WTC11 (cell line): ENCODE results near the gene TCF7L2. TPM values are rescaled to one million over a fixed set of nuclear protein-coding genes. Genes with fewer than 3 reads are reported as not detected.

Source experiments
- ATAC-seq: fragments of 200-7000 bp; cut with Tn5 transposase; 2 replicates; pipeline ENCODE4 v1.10.0; 2021; ENCODE audit warnings: mild to moderate bottlenecking, moderate library complexity
- CTCF ChIA-PET: fragments of 300-600 bp; sonication (Branson Sonifier 250); formaldehyde crosslinking; loops from one replicate; lab custom pipeline; 2021; ENCODE audit warnings: antibody characterized with exemption; lab: Charles Lee
- POLR2A ChIA-PET: fragments of 350-600 bp; sonication (Branson Sonifier 250); formaldehyde crosslinking; loops from one replicate; lab custom pipeline; 2021; ENCODE audit warnings: antibody characterized with exemption; lab: Charles Lee
- DNase-seq: peaks from one replicate; pipeline ENCODE4 v3.0.0; 2021; ENCODE audit warnings: low spot score
- H3K27ac Mint-ChIP-seq: 2 replicates; pipeline ENCODE4 v1.8.0; 2021; ENCODE audit warnings: mixed read lengths
- H3K27me3 Mint-ChIP-seq: 2 replicates; pipeline ENCODE4 v1.8.0; 2021; ENCODE audit warnings: low read depth, mild to moderate bottlenecking, moderate library complexity, mixed read lengths
- H3K36me3 Mint-ChIP-seq: 2 replicates; pipeline ENCODE4 v1.8.0; 2021; ENCODE audit warnings: mixed read lengths
- H3K4me1 Mint-ChIP-seq: 2 replicates; pipeline ENCODE4 v1.8.0; 2022; ENCODE audit warnings: mixed read lengths
- H3K4me3 Mint-ChIP-seq: 2 replicates; pipeline ENCODE4 v1.8.0; 2021; ENCODE audit warnings: mild to moderate bottlenecking, moderate library complexity, mixed read lengths
- H3K9me3 Mint-ChIP-seq: 2 replicates; pipeline ENCODE4 v1.8.0; 2021; ENCODE audit warnings: mixed read lengths
- ATF1 ChIP-seq: sonication (generic); formaldehyde crosslinking; IDR thresholded peaks from 2 replicates; pipeline ENCODE4 v1.8.1; 2023; ENCODE audit warnings: mild to moderate bottlenecking, moderate library complexity, missing genetic modification reagents
- ERG ChIP-seq: fragments of 250-450 bp; sonication (Bioruptor Pico); IDR thresholded peaks from 2 replicates; pipeline ENCODE4 v1.8.0; 2021; ENCODE audit warnings: mild to moderate bottlenecking
- ESRRA ChIP-seq: sonication (generic); formaldehyde crosslinking; IDR thresholded peaks from 2 replicates; pipeline ENCODE4 v1.8.1; 2022; ENCODE audit warnings: mild to moderate bottlenecking, missing genetic modification reagents, borderline replicate concordance
- FOXP4 ChIP-seq: sonication (generic); formaldehyde crosslinking; IDR thresholded peaks from 2 replicates; pipeline ENCODE4 v1.8.0; 2022; ENCODE audit warnings: mild to moderate bottlenecking, missing genetic modification reagents
- KAT7 ChIP-seq: sonication (generic); formaldehyde crosslinking; IDR thresholded peaks from 2 replicates; pipeline ENCODE4 v1.8.1; 2023; ENCODE audit warnings: missing genetic modification reagents, mild to moderate bottlenecking, borderline replicate concordance
- MLX ChIP-seq: sonication (generic); formaldehyde crosslinking; IDR thresholded peaks from 2 replicates; pipeline ENCODE4 v1.8.1; 2023; ENCODE audit warnings: mild to moderate bottlenecking, missing genetic modification reagents, moderate library complexity
- OVOL2 ChIP-seq: fragments of 250-450 bp; sonication (Bioruptor Pico); IDR thresholded peaks from 2 replicates; pipeline ENCODE4 v1.9.0; 2021; ENCODE audit warnings: mild to moderate bottlenecking, borderline replicate concordance
- SOX15 ChIP-seq: fragments of 250-450 bp; sonication (Bioruptor Pico); IDR thresholded peaks from 2 replicates; pipeline ENCODE4 v1.9.0; 2021; ENCODE audit warnings: mild to moderate bottlenecking
- ZNF396 ChIP-seq: fragments of 250-450 bp; sonication (Bioruptor Pico); IDR thresholded peaks from 2 replicates; pipeline ENCODE4 v1.8.0; 2021; ENCODE audit warnings: mild to moderate bottlenecking, moderate library complexity, borderline replicate concordance
- total RNA-seq: library from RNA; stranded (reverse); gene quantifications from 3 replicates; pipeline ENCODE4 v1.2.3, GENCODE V29; 2021
- TF ChIP-seq, protein P1 (sequence below): sonication (generic); formaldehyde crosslinking; IDR thresholded peaks from 2 replicates; pipeline ENCODE4 v1.8.1; 2022; ENCODE audit warnings: missing genetic modification reagents, borderline replicate concordance
- TF ChIP-seq, protein P2 (sequence below): sonication (generic); formaldehyde crosslinking; IDR thresholded peaks from 2 replicates; pipeline ENCODE4 v1.8.1; 2023; ENCODE audit warnings: mild to moderate bottlenecking, moderate library complexity, missing genetic modification reagents

TCF7L2 gene
- total RNA-seq, 1 experiment from 2014 or later = 44.5 TPM

DNA sequence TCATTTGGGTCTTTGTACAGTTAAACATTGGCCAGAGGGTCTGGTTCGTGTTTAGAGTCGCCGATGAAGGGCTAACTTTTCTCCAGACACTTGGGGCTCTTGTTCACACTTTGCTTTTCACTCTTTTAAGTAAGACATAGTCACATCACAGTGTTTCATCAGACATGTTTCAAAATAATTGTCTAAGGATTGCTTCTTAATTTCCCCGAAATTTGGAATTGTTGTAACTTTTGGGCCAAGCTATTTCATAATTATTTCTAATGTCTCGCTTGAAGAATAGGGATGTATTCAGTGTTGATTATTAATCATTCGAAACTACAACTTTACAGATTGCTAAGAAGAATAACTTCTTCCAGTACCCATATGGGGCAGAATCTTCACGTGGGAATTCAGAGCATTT, 92.8 kb downstream of the TCF7L2 start (continued):
- TF ChIP-seq SOX15 (CRISPR knock-in tag) = no peak

GRCh38 chr10:113044016-113044755, 94.1 kb downstream of the TCF7L2 start:
- Mint-ChIP-seq H3K27ac (peak overlapping the region; percentile 85), H3K4me1 (peaks cover 70% of the 10 kb centered on the region), H3K9me3 (no peaks in the 10 kb centered on the region), H3K27me3 (no peaks in the 10 kb centered on the region), H3K4me3 (no peak overlapping the region), H3K36me3 (peaks cover 24% of the 10 kb centered on the region)
- TF ChIP-seq ATF1 (CRISPR knock-in tag) = no peak
- TF ChIP-seq, protein P1, sequence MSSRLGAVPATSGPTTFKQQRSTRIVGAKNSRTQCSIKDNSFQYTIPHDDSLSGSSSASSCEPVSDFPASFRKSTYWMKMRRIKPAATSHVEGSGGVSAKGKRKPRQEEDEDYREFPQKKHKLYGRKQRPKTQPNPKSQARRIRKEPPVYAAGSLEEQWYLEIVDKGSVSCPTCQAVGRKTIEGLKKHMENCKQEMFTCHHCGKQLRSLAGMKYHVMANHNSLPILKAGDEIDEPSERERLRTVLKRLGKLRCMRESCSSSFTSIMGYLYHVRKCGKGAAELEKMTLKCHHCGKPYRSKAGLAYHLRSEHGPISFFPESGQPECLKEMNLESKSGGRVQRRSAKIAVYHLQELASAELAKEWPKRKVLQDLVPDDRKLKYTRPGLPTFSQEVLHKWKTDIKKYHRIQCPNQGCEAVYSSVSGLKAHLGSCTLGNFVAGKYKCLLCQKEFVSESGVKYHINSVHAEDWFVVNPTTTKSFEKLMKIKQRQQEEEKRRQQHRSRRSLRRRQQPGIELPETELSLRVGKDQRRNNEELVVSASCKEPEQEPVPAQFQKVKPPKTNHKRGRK (CRISPR knock-in tag) = no peak
- TF ChIP-seq, protein P2, sequence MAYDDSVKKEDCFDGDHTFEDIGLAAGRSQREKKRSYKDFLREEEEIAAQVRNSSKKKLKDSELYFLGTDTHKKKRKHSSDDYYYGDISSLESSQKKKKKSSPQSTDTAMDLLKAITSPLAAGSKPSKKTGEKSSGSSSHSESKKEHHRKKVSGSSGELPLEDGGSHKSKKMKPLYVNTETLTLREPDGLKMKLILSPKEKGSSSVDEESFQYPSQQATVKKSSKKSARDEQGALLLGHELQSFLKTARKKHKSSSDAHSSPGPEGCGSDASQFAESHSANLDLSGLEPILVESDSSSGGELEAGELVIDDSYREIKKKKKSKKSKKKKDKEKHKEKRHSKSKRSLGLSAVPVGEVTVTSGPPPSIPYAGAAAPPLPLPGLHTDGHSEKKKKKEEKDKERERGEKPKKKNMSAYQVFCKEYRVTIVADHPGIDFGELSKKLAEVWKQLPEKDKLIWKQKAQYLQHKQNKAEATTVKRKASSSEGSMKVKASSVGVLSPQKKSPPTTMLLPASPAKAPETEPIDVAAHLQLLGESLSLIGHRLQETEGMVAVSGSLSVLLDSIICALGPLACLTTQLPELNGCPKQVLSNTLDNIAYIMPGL = no peak
- no peak for TF ChIP-seq KAT7 (CRISPR knock-in tag)
- ATAC-seq (no peak), DNase-seq (no peak)
- ChIA-PET POLR2A (interaction anchor here (0.7 kb wide), 1 partner anchor 59 kb away, joined by 3 read pairs; no protein-coding TSS in a partner anchor), CTCF (interaction anchor here (0.6 kb wide), 1 partner anchor 55 kb away, joined by 3 read pairs; no protein-coding TSS in a partner anchor)

DNA sequence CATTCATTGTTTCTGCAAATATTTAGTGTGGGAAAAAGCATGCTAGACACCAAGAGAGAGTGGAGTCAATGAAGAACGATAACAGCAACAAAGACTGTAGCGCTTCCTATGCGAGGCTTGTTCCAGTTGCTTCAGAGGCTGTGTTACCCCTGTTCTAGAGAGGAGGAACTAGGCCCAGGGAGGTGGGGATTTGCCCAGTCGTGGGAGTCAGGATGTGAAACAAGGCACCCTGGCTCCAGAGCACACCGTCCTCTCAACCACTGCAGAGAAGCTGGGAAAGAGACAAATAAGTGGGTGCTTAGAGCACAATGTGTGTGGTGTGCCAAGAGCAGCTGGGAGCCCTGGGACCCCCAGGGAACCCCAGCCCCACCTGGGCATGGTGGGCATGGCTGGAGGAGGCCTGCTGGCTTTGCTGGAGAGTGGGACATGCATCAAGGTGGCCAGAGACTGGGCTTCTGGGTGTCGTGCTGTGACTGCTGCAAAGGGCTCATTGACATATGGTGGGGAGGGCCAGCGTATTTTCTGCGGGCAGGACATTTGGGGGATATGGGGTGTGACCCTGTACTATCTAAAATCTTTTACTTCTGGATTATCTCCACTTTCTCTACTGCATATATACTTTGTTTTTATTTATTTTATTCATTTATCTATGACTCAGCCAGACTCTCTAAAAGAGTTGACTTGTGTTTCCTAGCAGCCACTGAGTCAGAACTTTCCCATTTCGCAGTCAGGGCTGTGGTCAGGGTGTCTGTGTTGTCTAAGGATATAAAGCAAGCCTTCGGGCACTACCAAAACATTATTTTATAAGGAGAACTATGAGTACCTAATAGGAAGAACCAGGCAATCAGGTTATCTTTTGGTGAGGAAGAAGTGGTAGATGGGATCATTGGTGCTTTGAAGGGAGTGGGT, 95.4 kb downstream of the TCF7L2 start:
- no peak for ATAC-seq

GRCh38 chr10:113047151-113047550, 97.1 kb downstream of the TCF7L2 start:
- DNase-seq (no peak), ATAC-seq (no peak)
- Mint-ChIP-seq H3K4me3 (peak overlapping the region; percentile 32), H3K36me3 (peaks cover 13% of the 10 kb centered on the region), H3K27me3 (no peaks in the 10 kb centered on the region), H3K27ac (no peak overlapping the region; the same call in 1 of the 2 replicates), H3K4me1 (peaks cover 94% of the 10 kb centered on the region), H3K9me3 (no peaks in the 10 kb centered on the region)
- ChIA-PET CTCF (no interaction called here), POLR2A (no interaction called here)
- no peak for TF ChIP-seq FOXP4
- TF ChIP-seq OVOL2 (CRISPR knock-in tag) = no peak
- no peak for TF ChIP-seq MLX (CRISPR knock-in tag)
- no peak for TF ChIP-seq ESRRA (CRISPR knock-in tag)

More for the DNA sequence above, 95.4 kb downstream of the TCF7L2 start:
- H3K27ac Mint-ChIP-seq = peak overlapping the region; percentile 27
- H3K27me3 Mint-ChIP-seq = no peaks in the 10 kb centered on the region
- H3K4me1 Mint-ChIP-seq = peaks cover 81% of the 10 kb centered on the region
- no peak for TF ChIP-seq ERG (CRISPR knock-in tag)
- TF ChIP-seq ZNF396 = no peak
- ChIA-PET CTCF (no interaction called here), POLR2A (no interaction called here)
- H3K9me3 Mint-ChIP-seq = no peaks in the 10 kb centered on the region
- H3K4me3 Mint-ChIP-seq = no peak overlapping the region
- H3K36me3 Mint-ChIP-seq = peaks cover 19% of the 10 kb centered on the region
- no peak for DNase-seq
